ENCODE measurements around the gene VILL.
"Not testable (repeated sequence)": the region's sequence is repeated elsewhere in the genome, so short reads cannot be mapped to it uniquely, and the experiment has no call there.

The VILL gene

DNA sequence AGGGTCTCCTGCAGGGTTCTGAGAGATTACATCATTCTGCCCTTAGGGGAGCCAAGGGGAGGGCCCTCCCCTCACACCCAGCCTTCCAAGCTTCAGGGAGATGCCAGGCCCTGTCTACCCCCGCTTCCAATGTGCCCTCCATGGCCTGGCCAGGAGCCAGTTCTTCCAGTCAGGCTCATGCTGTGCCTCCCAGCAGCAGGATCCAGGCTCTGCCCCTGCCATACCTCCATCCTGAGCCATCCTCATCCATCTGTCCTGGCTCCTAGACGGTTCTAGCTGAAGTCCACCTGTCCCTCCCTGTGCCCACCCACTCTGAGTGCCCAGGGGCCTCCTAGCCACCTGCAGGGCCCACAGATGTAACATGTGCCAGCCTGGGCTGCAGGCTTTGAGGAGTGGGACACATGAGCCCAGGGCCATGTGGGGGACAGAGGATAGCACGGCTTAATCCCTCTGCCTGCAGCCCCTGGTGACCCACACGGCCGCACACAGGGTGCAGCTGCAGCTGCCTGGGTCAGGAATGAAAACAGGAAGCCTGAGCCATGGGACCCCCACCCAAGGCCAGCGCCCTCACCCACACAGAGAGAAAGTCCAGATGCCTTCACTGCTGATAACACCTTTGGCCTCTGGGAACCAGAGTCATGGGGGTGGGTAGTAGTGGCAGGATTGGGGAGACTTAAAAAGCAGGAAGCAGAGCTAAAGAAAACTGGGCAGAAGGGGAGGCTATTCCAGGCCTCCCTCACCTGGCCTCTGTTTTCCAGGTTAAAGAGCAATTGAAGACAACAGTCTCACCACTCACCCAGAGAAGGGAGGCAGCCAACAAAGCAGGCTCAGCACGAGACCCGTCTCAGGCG lies 27.1 kb downstream of the VILL start:
- no peak for DNase-seq (ENCODE audit: low spot score)

DNA sequence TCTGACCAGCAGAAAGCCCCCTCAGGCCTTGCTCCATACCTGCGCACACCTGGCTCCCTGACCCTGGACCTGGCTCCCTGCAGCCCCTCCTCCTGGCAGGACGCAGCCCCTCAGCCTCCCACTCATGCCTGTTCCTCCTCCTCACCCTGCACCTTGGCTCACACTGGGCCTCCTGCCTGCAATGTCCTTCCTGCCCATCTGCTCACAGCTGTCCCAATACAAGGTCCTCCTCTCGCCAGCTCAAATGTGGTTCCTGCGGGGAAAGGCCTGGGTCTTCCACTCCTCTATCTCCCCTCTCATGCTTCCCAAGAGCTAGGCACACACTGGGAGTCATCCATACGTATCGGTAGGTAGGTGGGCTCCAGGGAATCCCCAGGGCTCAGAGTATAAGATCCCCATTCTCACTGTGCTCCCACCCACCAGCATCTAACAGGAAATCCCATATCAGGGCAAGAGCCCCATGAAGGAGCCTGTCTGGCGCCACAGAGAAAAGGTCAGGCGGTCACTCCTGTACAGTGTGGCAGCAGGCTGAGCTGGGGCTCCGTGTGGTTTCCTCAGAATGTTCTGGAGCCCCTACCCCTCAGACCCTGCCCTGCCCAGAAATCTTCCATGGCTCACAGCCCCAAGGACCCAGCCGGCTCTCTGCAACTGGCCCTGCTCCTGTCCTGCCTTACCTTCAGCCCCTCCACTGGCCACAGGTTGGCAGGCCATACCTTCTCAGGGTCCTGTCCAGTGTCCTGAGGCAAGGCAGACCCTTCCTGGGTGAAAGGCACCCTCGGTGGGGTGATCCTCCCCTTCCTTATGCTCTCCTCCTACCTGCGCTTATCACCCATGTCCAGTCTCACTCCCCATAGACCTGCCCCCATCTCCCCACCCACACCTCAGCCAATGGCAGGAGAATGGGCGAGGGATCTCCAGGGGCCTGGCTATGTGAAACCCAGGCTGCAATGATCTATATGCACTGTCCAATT lies 28.0 kb downstream of the VILL start:
- no peak for DNase-seq (ENCODE audit: low spot score)

DNA sequence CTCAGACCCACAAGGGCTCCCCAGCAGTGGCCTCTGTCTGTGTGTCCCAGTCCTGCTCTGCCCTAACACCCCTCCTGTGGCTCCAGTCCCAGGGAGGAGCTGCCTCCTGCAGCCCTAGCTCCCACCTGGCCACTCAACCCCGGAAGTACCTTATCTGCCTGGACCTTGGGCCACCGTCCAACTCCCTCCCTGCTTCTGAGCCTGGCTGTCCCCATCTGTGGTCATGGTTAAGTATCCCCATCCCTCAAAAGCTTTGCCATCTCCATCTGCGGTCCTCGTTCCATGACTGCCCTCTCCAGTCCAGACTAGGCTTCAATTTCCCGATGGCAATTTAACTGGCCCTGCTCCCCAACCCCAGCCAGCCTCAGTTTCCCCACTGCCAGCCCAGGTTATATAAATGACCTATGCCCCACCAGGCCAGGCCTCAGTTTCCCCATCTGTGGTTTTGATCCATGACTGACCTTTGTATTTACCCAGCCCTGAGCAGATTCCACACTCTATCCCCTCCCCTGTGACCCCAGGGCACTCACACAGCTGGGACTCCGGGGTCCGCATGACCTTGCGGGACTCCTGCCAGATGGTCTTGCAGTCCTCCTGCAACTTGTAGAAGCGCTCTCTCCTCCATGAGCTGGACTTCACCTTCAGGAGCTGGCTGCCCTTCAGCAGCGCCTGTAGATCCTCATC lies 29.2 kb downstream of the VILL start:
- no peak for DNase-seq (ENCODE audit: low spot score)

DNA sequence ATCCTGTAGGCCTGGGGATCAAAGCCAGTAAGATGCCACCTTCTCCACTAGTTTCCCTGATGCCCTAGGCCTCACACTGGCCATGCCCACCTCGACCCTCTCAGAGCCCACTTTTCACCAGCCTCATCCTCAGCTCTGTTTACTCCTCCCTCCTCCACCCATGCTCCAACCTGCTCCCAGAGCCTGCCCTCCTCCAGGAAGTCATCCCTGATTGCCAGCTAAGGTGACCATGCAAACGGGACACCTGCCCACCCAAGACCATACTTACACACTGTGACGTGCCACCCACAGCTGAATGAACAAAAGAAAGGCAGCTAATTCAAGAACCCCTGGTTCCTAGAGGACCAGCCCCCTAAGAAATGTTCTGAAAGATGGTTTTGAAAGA lies 29.7 kb downstream of the VILL start:
- DNase-seq (ENCODE audit: low spot score), result no peak

DNA sequence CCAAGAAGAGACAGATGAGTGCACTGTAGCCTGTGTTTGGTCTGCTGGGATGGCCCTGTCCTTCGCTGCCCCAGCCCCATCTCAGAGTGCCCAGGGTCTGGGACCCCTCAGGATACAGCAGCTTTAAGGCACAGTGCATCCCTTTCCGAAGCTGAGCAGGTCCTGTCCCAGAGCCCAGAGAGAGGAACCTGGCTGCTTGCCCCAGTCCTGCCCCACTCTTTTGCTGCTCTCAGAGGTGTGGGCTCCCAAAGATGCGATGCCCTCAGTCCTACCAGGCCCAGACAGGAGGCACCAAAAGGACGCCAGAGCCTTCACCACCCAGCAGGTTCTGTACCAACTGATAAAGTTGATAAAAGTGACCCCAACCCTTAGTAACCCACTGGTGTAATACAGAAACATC lies 30.6 kb downstream of the VILL start:
- DNase-seq (ENCODE audit: low spot score), result no peak

DNA sequence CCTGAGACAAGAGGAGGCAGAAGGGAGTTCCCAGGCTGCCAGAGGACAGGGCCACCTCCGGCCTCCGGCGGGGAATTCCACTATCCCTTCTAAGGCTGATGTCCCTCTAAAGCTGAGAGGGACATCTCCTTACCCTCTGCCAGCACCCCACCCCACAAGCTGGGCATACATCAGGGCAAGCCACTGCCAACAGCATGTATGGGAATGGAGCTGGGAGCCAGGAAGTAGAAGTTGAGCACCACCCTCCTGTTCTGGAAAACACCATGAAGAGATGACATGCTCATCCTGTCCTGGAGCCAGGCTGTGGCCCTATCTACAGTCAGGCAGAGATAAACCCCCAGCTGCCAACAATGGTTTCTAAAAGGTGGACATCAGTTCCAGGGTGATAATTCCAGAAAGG lies 31.7 kb downstream of the VILL start:
- DNase-seq (ENCODE audit: low spot score), result no peak

DNA sequence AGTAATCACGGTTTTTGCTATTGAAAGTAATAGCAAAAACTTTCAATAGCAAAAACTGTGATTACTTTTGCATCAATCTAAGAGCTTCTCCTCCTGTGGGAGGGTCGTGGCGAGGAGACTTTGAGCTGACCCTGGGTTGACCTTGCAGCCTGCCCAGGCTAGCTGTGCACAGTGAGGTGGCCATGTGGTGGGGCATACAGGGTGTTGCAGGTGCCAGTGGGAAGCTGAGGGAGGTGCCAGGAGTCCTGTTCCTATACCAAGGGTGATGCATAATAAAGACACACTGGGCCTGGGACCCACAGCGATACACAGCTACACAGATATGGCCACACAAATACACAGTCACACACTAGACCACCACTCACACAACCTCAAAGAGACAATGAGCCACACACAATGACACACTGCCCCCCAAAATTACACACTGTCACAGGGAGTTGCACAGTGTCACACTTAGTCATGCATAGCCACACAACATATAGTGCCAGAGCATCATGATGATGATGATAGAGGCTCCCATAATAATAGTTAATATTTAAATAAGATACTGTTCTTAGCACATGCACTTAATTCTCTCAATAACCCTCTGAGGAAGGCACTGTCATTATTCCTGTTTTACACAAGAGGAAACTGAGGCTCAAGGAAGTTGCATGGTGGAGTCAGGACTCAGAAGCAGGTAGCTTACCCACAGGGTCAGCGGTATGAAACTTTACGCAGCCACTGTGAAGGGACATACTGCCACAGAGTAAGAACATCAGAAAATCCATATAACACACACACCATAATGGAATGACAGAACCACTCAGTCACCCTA lies 32.5 kb downstream of the VILL start:
- no peak for DNase-seq (ENCODE audit: low spot score)

DNA sequence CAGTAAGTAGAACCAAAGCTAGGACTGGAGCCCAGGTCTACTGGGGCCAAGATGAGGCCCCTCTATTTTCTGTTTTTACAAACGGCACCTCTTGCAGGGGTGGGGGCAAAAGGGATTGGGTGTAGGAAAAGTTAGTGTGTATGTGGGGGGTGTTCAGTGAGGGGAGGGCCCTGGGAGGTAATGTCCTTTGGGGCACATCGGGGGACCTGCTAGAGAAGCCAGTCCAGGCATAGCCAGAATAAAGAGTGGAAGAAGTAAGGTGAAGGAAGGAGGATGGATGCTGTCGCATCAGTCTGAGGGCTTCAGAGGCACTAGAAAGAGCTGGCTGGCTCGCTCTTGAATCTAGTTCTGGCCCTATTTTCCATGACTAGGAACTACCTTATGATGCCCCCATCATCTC lies 36.3 kb downstream of the VILL start:
- DNase-seq (ENCODE audit: low spot score), result no peak

DNA sequence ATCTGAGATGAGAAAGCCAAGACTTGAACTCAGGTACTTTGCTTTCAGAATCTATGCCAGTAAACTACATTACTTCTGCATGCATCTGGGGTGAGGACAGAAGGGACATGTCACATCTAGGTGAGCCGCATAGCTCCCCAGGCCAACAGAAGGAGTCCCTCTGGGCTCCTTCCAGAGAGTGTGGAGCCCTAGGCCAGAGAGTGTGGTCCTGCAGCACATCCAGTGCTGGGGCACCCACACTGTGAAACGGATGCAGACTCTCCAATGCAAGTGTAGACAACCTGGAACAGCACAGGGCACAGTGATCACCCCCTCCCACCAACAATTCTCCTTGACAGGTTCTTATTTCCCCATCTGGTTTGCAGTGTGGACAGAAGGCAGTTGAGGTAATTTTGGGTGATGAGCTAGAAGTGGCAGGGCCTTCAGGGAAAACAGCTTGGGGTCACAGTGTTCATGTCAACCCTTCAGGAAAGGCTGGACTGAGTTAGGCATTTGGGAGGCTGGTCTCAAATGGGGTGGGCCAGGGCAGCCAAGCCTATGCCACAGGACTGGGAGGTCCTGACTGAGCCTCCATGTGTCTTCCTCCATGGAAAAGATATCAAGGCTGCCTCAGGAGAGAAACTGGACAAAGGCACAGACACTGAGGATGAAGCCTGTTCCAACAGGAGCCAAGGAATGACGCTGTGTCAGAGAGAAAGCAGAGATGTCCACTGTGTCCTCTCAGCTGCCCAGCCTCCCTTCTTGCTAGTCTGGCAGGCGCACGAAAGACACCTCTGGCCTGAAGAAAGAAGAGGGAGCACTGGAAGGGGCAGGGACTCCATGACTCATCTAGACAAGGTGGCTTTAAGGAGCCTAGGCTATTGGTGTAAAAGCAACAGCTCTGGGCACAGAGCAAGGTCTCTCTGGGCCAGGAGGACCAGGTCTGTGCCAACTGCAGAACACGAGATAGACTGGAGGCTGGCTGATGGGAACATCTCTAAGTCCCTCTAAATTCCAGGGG lies 37.2 kb downstream of the VILL start:
- DNase-seq (ENCODE audit: low spot score), result no peak

DNA sequence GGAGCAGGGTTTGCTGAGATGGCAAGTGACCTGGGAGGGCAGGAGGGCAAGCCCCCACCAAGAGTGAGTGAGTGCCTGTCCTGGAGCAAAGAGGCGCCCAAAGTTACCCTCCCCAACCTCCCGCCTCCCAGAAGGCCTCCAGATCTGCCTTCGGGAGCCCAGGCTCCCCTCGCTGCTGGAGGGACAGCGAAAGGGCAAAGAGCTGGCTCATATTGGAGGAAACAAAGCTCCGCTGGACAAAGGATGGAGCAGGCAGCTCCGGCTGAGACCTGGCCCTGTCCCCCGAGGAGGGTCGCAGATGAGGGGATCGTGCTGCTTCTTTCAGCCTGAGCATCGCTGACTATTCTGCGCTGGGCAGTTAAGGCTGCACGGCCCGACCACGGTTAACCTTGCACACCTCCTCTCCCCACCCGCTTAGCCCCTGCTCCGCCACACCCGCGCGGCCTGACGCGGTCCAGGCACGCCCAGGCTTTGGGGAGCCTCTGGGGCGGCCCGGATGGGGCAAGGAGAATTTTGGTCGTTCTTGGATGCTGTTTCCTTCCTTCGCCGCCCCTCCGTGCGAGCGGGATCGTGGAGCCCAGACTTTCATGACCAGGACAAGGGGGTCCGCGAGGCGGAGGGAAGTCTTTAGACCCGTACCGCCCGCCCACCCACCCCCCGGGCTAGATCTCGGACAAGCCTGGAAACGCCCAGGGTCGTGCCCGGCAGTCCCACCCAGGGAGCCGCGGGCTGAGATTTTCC lies 38.2 kb downstream of the VILL start:
- DNase-seq (ENCODE audit: low spot score), result no peak

DNA sequence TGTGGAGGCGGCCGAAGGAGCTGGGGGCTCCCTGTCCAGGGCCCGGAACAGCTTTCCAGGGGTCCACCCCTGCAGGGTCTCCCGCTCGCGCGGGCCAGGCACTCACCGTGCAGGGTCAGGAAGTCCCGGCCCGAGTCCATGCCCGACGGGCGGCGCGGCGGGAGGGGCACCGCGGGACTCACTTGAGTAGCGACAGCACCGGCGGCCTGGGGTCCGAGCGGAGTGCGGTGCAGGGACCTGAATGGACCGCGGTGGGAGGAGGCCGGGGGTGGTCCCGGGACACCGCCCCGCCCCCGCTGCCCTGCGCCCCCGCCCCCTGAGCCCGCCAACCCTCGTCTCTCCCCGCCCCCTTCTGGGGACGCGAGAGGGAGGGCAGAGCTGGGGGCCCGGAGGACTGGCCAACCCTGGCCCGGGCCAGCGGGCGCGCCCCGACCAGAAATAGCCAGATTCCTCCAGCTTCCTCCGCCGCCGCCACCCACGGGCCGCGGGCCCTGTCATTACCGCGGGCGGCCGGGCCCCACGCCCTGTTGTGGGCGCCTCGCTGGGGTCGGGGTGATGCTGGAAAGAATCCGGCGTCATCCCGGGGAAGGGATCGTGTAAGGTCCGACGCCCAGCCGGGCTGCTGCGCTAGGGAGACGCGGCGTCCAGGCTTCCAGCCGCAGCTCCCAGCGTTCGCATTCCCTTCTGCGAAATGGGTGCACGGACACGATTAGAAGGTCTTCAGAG lies 39.0 kb downstream of the VILL start, which contains the start of gene PLCD1:
Gene PLCD1, minus strand, starts transcription at position 243 of the 726 bp plus-strand sequence. Its CDS starts 103 bp downstream, at position 140.
- no peak for DNase-seq (ENCODE audit: low spot score)

DNA sequence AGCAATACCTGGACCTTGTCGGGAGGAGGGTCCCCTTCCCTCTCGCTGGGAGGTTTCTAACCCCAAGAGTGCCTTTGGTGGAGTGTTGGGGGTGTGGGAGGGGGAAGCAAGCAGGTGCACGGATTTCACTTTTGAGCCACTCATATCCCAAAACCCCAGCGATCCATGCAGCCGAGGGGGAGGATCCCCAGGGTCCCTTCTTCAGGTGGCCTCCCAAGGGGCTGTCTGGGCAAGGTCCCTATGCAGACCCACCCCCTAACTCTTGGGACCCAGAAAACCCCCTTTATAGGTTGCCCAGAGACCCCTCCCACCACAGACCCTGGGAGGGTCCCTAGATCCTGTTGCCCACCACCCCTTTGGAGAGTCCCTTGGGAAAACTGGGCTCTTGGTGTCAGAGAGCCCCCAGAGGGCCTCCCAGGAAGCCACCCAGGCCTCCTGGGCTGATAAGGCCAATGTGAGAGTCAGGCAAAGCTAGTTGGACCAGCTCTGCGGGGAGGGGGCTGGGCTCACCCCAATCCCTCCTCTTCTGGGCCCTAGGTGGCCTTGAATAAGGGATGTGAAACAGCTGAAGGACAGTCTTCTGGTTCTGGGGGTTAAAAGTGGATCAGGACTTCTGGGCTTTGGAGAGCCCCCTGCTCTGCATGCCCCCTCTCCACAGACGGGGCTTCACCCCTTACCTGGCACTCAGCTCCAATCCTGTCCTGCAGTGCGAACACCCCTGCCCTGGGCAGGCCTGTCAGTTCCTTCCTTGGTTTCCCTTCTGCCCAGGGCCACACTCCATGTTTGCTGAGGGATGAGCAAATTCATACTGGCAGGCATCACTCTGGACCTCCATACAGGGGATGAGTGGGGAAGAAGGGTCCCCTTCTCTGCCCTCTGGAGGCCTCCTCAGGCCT lies 39.8 kb downstream of the VILL start:
- no peak for DNase-seq (ENCODE audit: low spot score)

DNA sequence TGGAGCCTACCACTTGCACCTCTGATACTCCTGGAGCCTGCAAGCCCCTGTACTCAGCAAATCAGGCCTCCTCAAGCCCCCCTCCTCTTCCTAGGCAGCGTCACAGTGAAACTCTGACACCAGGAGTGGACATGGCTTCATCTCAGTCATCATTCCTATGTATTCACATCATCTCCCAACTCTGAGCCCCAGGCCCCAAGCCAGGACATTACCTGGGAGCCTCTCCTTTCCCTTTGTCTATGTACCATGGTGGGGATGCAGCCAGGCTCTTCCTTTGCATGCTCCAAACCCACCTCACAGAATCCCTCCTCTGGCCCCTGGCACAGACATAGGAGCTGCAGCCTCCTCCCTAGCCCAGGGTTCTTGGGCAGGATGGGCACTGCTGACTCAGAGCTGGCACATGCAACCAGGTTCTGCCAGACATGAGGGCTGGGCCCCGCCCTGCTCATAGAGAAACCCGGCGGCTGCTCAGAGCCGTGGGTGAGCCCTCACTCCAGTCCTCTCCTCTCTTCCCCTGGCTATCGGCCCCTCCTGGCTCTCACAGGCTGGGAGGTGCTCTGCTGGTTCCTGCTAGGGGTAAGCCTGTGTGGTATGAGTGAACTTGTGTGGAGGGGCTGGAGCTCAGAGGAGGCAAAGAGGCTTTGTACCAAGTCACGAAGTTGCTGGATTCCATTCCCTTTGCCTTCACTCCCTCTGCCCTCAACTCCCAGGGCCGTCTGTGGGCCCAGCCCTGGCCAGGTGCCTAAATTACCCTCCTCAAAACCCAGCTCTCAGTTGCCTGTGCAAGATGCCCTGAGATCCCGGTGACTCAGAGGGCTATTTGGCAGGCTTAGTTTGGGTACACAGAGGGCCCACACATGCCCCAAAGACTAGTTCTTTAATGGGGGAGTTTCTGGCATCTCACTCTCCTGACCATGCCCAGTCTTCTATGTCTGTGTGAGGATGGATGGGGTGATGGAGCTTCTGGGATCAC lies 40.7 kb downstream of the VILL start:
- DNase-seq (ENCODE audit: low spot score), result no peak

DNA sequence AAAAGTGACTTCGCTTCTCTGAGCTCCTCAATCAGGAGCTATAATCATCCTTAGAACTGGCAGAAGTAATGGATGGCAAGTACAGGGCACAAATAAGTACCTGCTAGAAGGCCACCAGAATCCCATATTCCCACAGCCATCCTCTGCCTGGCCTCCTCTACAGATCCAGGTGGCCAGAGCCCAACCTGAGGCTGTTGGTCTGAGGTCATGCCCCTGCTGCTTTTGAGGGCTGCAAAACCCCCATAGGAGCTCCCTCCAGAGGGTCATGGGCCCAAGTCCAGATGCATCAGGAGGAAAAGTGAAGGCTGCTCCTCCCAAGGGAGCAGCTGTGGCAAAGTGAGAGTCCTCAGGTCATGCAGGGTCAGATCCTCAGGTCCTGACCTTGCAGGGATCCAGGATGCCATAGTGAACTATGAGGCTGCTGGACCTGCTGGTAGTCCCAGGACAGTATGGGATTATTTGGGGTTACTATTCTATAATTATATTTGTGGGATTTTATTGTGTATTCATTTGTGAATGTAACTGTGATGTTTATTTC lies 41.8 kb downstream of the VILL start:
- DNase-seq (ENCODE audit: low spot score), result no peak

DNA sequence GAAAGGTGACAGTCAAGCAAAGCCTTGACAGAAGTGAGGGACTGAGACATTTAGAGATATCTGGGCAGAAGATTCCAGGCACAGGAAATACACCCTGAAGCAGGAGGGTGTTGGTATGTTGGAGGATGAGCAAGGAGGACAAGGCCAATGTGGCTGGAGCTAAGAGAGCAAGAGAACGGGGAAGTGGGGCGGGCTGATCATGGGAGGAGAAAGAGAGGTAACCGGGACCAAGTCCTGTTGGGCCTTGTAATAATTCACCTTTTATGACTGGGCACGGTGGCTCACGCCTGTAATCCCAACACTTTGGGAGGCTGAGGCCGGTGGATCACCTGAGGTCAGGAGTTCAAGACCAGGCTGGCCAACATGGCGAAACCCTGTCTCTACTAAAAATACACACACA lies 43.0 kb downstream of the VILL start:
- not testable (repeated sequence) for DNase-seq (ENCODE audit: low spot score)

DNA sequence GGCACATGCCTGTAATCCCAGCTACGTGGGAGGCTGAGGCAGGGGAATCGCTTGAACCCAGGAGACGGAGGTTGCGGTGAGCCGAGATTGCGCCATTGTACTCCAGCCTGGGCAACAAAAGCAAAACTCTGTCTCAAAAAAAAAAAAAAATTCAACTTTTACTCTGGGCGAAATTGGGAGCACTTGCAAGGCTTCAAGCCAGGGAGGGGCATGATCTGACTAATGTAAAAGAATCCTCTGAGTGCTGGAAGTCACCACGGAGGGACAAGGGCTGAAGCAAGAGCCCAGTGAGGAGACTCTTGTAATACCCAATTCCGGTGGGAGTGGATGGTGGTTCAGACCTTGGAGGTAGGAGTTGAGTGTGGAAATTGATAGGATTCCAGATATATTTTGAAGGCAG lies 43.7 kb downstream of the VILL start:
- DNase-seq (ENCODE audit: low spot score), result not testable (repeated sequence)
